ENCODE measurements around the gene ST8SIA5. TPM values are rescaled to one million over a fixed set of nuclear protein-coding genes. Genes with fewer than 3 reads are reported as not detected.
A peak's percentile ranks its signal among the peaks of the same experiment; 100 is the strongest.

The ST8SIA5 gene
- total RNA-seq, 1 experiment from 2014 or later, result not detected

DNA sequence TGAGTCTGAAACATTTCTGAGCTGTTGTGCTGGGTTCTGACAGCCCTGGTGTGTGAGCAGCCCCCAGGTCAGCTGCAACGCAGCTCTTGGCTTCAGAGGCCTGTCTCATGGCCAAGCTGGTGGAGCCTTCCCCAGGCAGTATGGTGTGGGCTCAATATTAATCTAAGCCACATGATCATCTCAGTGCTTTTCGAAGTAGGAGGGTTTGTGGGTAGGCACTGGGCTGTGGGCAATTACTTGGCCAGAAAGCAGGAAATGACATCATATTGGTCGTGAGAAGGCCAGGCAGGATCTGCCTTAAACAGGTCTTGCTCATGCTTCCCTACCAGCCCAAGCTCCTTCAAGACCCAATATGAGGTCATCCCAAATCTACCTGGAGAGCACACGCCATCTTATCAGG is 126.7 kb downstream of the ST8SIA5 start:
- H3K4me1 Mint-ChIP-seq (ENCODE audit: insufficient read depth, unreplicated experiment), result peaks cover 10% of the 10 kb centered on the region
- TF ChIP-seq CTCF (IDR thresholded peaks at IDR 0.05; ENCODE audit: unreplicated experiment), result no peak
- H3K4me3 Mint-ChIP-seq (ENCODE audit: unreplicated experiment), result no peak overlapping the region
- H3K27me3 Mint-ChIP-seq (ENCODE audit: insufficient read depth, unreplicated experiment), result peaks cover 6% of the 10 kb centered on the region
- ChIA-PET CTCF (interaction anchor here (0.7 kb wide), 1 partner anchor 457 kb away, joined by 3 read pairs; a partner anchor contains a TSS), POLR2A (no interaction called here)
- intact Hi-C loops (cut with micrococcal nuclease), result no loop called here
- BruUV-seq (replicated peaks), result no TSS peak
- H3K27ac Mint-ChIP-seq (ENCODE audit: low read depth, unreplicated experiment), result no peak overlapping the region
- H3K36me3 Mint-ChIP-seq (ENCODE audit: insufficient read depth, unreplicated experiment), result no peaks in the 10 kb centered on the region
- no peaks in the 10 kb centered on the region for H3K9me3 Mint-ChIP-seq (ENCODE audit: unreplicated experiment)
- peak; percentile 16 for DNase-seq (ENCODE audit: unreplicated experiment)

GRCh38 chr18:46629361-46629760 is 127.5 kb downstream of the ST8SIA5 start:
- CTCF ChIA-PET, result interaction anchor here (1.4 to 8.8 kb wide), 2 partner anchors 29 to 347 kb away, joined by 4 to 181 read pairs; no protein-coding TSS in a partner anchor
- peaks cover 10% of the 10 kb centered on the region for H3K4me1 Mint-ChIP-seq (ENCODE audit: insufficient read depth, unreplicated experiment)
- no peaks in the 10 kb centered on the region for H3K36me3 Mint-ChIP-seq (ENCODE audit: insufficient read depth, unreplicated experiment)
- H3K9me3 Mint-ChIP-seq (ENCODE audit: unreplicated experiment), result no peaks in the 10 kb centered on the region
- no peak for DNase-seq (ENCODE audit: unreplicated experiment)
- intact Hi-C loops (cut with micrococcal nuclease), result no loop called here
- no TSS peak for BruUV-seq (replicated peaks)
- POLR2A ChIA-PET, result no interaction called here
- H3K27ac Mint-ChIP-seq (ENCODE audit: low read depth, unreplicated experiment), result no peak overlapping the region
- no peak overlapping the region for H3K4me3 Mint-ChIP-seq (ENCODE audit: unreplicated experiment)
- H3K27me3 Mint-ChIP-seq (ENCODE audit: insufficient read depth, unreplicated experiment), result peaks cover 14% of the 10 kb centered on the region
- TF ChIP-seq CTCF (IDR thresholded peaks at IDR 0.05; ENCODE audit: unreplicated experiment), result no peak

- H3K9me3 Mint-ChIP-seq (ENCODE audit: unreplicated experiment), result no peaks in the 10 kb centered on the region
- H3K36me3 Mint-ChIP-seq (ENCODE audit: insufficient read depth, unreplicated experiment), result peaks cover 5% of the 10 kb centered on the region
- no peak overlapping the region for H3K27ac Mint-ChIP-seq (ENCODE audit: low read depth, unreplicated experiment)
- peaks cover 16% of the 10 kb centered on the region for H3K27me3 Mint-ChIP-seq (ENCODE audit: insufficient read depth, unreplicated experiment)
- CTCF ChIA-PET, result interaction anchor here (0.7 to 8.8 kb wide), 5 partner anchors 9 to 346 kb away, joined by 3 to 181 read pairs (median 4); no protein-coding TSS in a partner anchor
- DNase-seq (ENCODE audit: unreplicated experiment), result no peak
- POLR2A ChIA-PET, result interaction anchor here (1.1 kb wide), 1 partner anchor 15 kb away, joined by 3 read pairs; no protein-coding TSS in a partner anchor
- peaks cover 10% of the 10 kb centered on the region for H3K4me1 Mint-ChIP-seq (ENCODE audit: insufficient read depth, unreplicated experiment)
- intact Hi-C loops (cut with micrococcal nuclease), result no loop called here
- BruUV-seq (replicated peaks), result no TSS peak
- no peak overlapping the region for H3K4me3 Mint-ChIP-seq (ENCODE audit: unreplicated experiment)
- no peak for TF ChIP-seq CTCF (IDR thresholded peaks at IDR 0.05; ENCODE audit: unreplicated experiment)
These were observed 128.6 kb downstream of the ST8SIA5 start for GRCh38 chr18:46628206-46628605.

DNA sequence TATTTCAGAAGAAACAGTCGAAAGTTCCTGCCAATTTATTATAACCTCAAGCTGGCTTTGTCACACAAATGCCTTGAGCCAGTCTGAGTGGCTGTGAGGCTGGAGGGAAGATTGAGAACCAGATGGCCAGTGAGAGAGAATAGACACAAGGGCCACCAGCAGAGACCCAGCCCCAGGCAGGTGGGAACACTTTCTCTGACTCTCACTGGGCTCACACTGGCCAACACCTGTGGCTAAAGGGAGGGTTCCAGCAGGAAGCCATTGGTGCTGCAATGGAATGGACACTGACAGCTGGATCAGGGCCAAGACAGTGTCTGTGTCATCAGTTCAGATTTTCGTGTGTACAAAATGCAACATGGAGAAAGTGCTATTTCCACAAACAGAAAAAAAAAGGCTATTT is 129.7 kb downstream of the ST8SIA5 start:
- no peak for TF ChIP-seq CTCF (IDR thresholded peaks at IDR 0.05; ENCODE audit: unreplicated experiment)
- peaks cover 5% of the 10 kb centered on the region for H3K36me3 Mint-ChIP-seq (ENCODE audit: insufficient read depth, unreplicated experiment)
- peak; percentile 17 for DNase-seq (ENCODE audit: unreplicated experiment)
- intact Hi-C loops (cut with micrococcal nuclease), result no loop called here
- H3K27me3 Mint-ChIP-seq (ENCODE audit: insufficient read depth, unreplicated experiment), result peaks cover 16% of the 10 kb centered on the region
- H3K4me3 Mint-ChIP-seq (ENCODE audit: unreplicated experiment), result no peak overlapping the region
- CTCF ChIA-PET, result interaction anchor here (0.7 to 8.8 kb wide), 2 partner anchors 287 to 345 kb away, joined by 4 to 181 read pairs; no protein-coding TSS in a partner anchor
- peaks cover under 1% of the 10 kb centered on the region for H3K4me1 Mint-ChIP-seq (ENCODE audit: insufficient read depth, unreplicated experiment)
- no peak overlapping the region for H3K27ac Mint-ChIP-seq (ENCODE audit: low read depth, unreplicated experiment)
- H3K9me3 Mint-ChIP-seq (ENCODE audit: unreplicated experiment), result no peaks in the 10 kb centered on the region
- BruUV-seq (replicated peaks), result no TSS peak
- POLR2A ChIA-PET, result interaction anchor here (1.1 kb wide), 1 partner anchor 16 kb away, joined by 3 read pairs; no protein-coding TSS in a partner anchor

Data from MCF 10A (cell line).